Stimulated activated naive CD4-positive, alpha-beta T cell (primary cell): ENCODE measurements around the gene CLSTN3.

Experiments
- DNase-seq, 6 experiments: peaks; one replicate each; lab custom pipeline; 2025; lab: John Stamatoyannopoulos, UW

The CLSTN3 gene

GRCh38 chr12:7188562-7189397 lies 58.6 kb downstream of the CLSTN3 start:
- peak; percentile 27 to 69 (median 44) for DNase-seq

- DNase-seq, result peak; percentile 74 to 85 (median 80)
Measured at GRCh38 chr12:7189398-7190267, 59.5 kb downstream of the CLSTN3 start, which contains the start of gene PEX5. PEX5 (plus strand) TSS chr12:7189686; CDS start chr12:7190378, 692 bp downstream.

- peak in 2 of 6 experiments; percentile 12 to 49 for DNase-seq
Measured at GRCh38 chr12:7190268-7191055, 60.3 kb downstream of the CLSTN3 start.

GRCh38 chr12:7193674-7194073 lies 63.5 kb downstream of the CLSTN3 start:
- DNase-seq, result no peak

GRCh38 chr12:7197841-7198240 lies 67.7 kb downstream of the CLSTN3 start:
- DNase-seq, result no peak

GRCh38 chr12:7203109-7203508 lies 72.9 kb downstream of the CLSTN3 start:
- no peak for DNase-seq

GRCh38 chr12:7205091-7205490 lies 74.9 kb downstream of the CLSTN3 start:
- no peak for DNase-seq

GRCh38 chr12:7206691-7207090 lies 76.5 kb downstream of the CLSTN3 start:
- DNase-seq, result no peak

GRCh38 chr12:7207866-7208625 lies 77.9 kb downstream of the CLSTN3 start:
- no peak for DNase-seq
